RWPE1 (cell line): Measurements from ENCODE around the gene CRISP2.

Experiments
- CTCF ChIA-PET: fragments of 350-600 bp; sonication (Branson Sonifier 250); formaldehyde crosslinking; extraction: SDS; loops from one replicate; lab custom pipeline; 2021; lab: Yijun Ruan, JAX
- POLR2A ChIA-PET: fragments of 400-600 bp; formaldehyde crosslinking; extraction: SDS; loops from one replicate; lab custom pipeline; 2020; ENCODE audit warnings: antibody characterized with exemption; ENCODE audit not compliant: low non-redundant PET; lab: Yijun Ruan, JAX
- DNase-seq: peaks from one replicate; pipeline ENCODE4 v3.0.0; 2012; ENCODE audit warnings: low spot score
- H3K27ac ChIP-seq: fragments of 450-650 bp; 2 replicates; pipeline ENCODE4 v1.5.1; 2017
- TF ChIP-seq, protein P1 (sequence below): fragments of 450-650 bp; conservative IDR thresholded peaks from 2 replicates; pipeline ENCODE4 v1.5.1; 2017; ENCODE audit warnings: low read depth, mild to moderate bottlenecking

The CRISP2 gene

GRCh38 chr6:49649988-49650387 lies 63.4 kb downstream of the CRISP2 start:
- POLR2A ChIA-PET, result no interaction called here
- TF ChIP-seq, protein P1, sequence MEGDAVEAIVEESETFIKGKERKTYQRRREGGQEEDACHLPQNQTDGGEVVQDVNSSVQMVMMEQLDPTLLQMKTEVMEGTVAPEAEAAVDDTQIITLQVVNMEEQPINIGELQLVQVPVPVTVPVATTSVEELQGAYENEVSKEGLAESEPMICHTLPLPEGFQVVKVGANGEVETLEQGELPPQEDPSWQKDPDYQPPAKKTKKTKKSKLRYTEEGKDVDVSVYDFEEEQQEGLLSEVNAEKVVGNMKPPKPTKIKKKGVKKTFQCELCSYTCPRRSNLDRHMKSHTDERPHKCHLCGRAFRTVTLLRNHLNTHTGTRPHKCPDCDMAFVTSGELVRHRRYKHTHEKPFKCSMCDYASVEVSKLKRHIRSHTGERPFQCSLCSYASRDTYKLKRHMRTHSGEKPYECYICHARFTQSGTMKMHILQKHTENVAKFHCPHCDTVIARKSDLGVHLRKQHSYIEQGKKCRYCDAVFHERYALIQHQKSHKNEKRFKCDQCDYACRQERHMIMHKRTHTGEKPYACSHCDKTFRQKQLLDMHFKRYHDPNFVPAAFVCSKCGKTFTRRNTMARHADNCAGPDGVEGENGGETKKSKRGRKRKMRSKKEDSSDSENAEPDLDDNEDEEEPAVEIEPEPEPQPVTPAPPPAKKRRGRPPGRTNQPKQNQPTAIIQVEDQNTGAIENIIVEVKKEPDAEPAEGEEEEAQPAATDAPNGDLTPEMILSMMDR, result no peak
- DNase-seq, result no peak
- no peak overlapping the region for H3K27ac ChIP-seq
- CTCF ChIA-PET, result interaction anchor here (1.2 kb wide), 1 partner anchor 27 kb away, joined by 6 read pairs; no protein-coding TSS in a partner anchor

DNA sequence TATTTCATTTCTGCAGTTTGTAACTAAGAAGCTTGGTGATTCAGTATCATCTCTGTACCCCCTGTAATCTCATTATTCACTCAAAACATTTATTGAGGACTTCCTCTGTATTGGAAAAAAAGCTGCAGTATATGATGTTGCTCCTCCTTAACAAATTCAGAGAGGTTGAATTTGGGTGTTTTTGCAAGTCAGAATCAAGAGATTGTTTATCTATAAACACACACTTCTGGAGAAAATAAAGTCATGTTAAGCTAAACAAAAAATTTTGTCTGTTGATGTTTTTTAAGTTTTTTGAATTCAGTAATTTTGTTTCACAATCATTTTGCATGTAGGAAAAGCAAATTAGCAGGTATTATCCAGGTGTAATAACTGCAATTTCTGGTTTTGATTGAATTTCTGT lies 65.3 kb downstream of the CRISP2 start:
- H3K27ac ChIP-seq, result no peak overlapping the region
- no peak for DNase-seq
- TF ChIP-seq, protein P1, result no peak
- ChIA-PET POLR2A (no interaction called here), CTCF (no interaction called here)

DNA sequence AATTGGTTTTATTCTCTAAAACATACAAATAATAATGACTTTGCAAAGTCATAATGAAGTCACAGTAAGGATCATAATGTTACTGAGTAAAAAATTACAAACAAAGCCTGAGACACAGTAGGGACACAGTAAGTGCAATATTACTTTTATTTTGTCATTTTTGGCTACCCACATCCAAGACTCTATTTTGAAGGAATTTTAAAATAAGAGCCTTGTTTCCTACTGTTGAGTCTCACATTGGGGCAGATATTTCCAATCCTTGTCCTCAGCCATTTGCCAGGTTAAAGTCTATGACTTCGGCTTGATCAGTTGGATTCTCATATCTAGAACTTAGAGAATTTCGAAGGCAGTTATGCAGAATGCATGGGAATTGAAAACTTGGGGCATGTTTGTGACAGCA lies 65.9 kb downstream of the CRISP2 start:
- ChIA-PET POLR2A (no interaction called here), CTCF (no interaction called here)
- no peak overlapping the region for H3K27ac ChIP-seq
- TF ChIP-seq, protein P1, result no peak
- no peak for DNase-seq

GRCh38 chr6:49646942-49647341 lies 66.4 kb downstream of the CRISP2 start:
- H3K27ac ChIP-seq, result no peak overlapping the region
- TF ChIP-seq, protein P1, result no peak
- ChIA-PET POLR2A (no interaction called here), CTCF (no interaction called here)
- DNase-seq, result no peak

DNA sequence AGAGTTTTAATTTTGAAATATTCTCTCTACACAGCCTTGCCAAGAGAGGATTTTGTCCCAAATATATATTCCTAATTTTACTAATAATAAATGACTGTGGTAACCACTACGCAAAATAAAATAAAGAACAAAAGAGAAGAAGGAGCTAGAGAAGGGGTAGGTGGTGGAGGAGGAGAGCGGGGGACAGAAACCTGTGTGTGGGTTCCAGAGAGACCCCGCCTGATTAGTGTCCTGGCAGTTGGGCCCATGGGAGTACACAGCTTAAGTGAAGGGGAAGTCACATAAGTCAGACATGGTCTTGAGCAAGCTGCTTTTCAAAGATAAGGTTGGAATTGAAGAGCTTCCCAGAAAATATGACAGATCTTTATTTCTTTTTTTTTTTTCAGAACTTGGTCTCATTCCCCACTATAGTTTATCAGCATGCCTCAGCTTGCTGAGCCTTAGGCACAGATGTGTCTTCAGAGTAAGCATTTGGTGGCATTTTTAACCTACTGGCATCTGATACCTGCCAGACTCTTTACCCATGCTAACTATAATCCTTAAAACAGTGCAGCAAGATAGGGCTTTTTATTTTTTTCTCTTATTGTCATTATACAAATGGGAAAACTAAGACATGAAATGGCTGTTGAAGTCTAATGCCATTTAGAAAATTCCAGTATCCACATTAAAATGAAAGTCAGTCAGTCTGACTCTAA lies 67.1 kb downstream of the CRISP2 start:
- TF ChIP-seq, protein P1, result no peak
- no peak overlapping the region for H3K27ac ChIP-seq
- CTCF ChIA-PET, result interaction anchor here (0.6 kb wide), 1 partner anchor 1274 kb away, joined by 7 read pairs; no protein-coding TSS in a partner anchor
- DNase-seq, result no peak
- POLR2A ChIA-PET, result no interaction called here

GRCh38 chr6:49645139-49645538 lies 68.2 kb downstream of the CRISP2 start:
- DNase-seq, result no peak
- TF ChIP-seq, protein P1, result no peak
- ChIA-PET POLR2A (no interaction called here), CTCF (no interaction called here)
- no peak overlapping the region for H3K27ac ChIP-seq
